SIG-M5 treated with dmso at 0.1 percent for 504 hours (cell line): ENCODE measurements around the gene SIRT3.
"Not testable (repeated sequence)": the region's sequence is repeated elsewhere in the genome, so short reads cannot be mapped to it uniquely, and the experiment has no call there.

Experiments used
- DNase-seq: peaks from one replicate; lab custom pipeline; 2025; ENCODE audit not compliant: unreplicated experiment; lab: John Stamatoyannopoulos, UW

The SIRT3 gene

GRCh38 chr11:204587-205109, 31.5 kb downstream of the SIRT3 start:
- DNase-seq, result no peak

GRCh38 chr11:203945-204586, 32.1 kb downstream of the SIRT3 start:
- DNase-seq, result no peak

- no peak for DNase-seq
These were observed 32.8 kb downstream of the SIRT3 start for GRCh38 chr11:203056-203944.

- DNase-seq, result no peak
These were observed 33.7 kb downstream of the SIRT3 start for GRCh38 chr11:202490-202889.

GRCh38 chr11:201966-202365, 34.2 kb downstream of the SIRT3 start:
- DNase-seq, result no peak

- DNase-seq, result no peak
These were observed 35.7 kb downstream of the SIRT3 start for GRCh38 chr11:200224-201003.

GRCh38 chr11:199782-200181, 36.4 kb downstream of the SIRT3 start:
- no peak for DNase-seq

- no peak for DNase-seq
These were observed 37.0 kb downstream of the SIRT3 start for GRCh38 chr11:199004-199581.

GRCh38 chr11:198236-198806, 37.8 kb downstream of the SIRT3 start:
- no peak for DNase-seq

- no peak for DNase-seq
These were observed 38.4 kb downstream of the SIRT3 start for GRCh38 chr11:197741-198235.

- DNase-seq, result no peak
These were observed 39.1 kb downstream of the SIRT3 start for GRCh38 chr11:196786-197731.

GRCh38 chr11:193481-193880, 42.7 kb downstream of the SIRT3 start:
- DNase-seq, result not testable (repeated sequence)

- not testable (repeated sequence) for DNase-seq
These were observed 43.4 kb downstream of the SIRT3 start, which contains the start of gene SCGB1C1 for GRCh38 chr11:192674-193128. TSS of gene SCGB1C1 (plus strand) at chr11:193078. CDS start at chr11:193100, 22 bp downstream.

- DNase-seq, result not testable (repeated sequence)
These were observed 44.4 kb downstream of the SIRT3 start for GRCh38 chr11:191490-192478.

- not testable (repeated sequence) for DNase-seq
These were observed 45.6 kb downstream of the SIRT3 start for GRCh38 chr11:190546-190945.

- DNase-seq, result not testable (repeated sequence)
These were observed 46.3 kb downstream of the SIRT3 start for GRCh38 chr11:189843-190311.

- not testable (repeated sequence) for DNase-seq
These were observed 46.9 kb downstream of the SIRT3 start for GRCh38 chr11:189200-189783.
